MV-4-11 (cell line): ENCODE results near the gene ATP2B1.

Experiments used
- DNase-seq: peaks from one replicate; lab custom pipeline; 2025; lab: John Stamatoyannopoulos, UW

ATP2B1 gene

DNA sequence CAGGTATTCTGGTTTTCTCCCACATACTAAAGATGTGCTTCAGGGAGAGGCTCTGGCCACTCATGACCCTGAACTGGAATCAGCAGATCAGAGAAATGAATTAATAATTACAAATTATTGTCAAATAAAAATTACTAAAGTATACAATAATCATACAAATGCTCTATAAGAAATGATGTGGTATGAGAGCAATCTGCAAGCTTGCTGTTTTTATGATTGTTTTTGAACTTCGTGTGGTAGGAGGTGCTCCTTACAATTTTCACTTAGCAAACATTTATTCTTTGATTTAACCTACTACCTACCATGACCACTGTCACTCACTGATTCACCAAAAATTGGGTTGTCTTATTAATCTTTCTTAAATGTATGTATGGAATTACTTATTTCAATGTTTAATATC lies 16.2 kb downstream of the ATP2B1 start:
- no peak for DNase-seq

DNA sequence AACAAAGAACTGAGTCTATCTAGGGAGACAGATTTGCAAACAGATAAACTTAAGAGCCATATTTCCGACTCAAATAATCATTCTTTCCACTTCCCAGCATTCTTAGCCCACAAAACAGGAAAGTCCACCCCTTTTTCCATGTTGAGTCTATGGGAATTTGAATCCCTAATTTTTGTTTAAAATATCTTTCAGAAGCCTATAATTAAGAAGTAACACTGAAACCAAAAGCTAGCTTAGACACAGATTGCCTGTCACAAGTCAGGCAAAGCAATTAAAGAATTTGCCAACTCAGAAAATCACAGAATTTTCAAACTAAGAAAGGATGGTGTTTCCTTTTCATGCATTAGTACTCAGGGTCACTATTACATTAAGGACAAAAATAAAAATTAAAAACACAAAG lies 17.0 kb downstream of the ATP2B1 start:
- DNase-seq = no peak

DNA sequence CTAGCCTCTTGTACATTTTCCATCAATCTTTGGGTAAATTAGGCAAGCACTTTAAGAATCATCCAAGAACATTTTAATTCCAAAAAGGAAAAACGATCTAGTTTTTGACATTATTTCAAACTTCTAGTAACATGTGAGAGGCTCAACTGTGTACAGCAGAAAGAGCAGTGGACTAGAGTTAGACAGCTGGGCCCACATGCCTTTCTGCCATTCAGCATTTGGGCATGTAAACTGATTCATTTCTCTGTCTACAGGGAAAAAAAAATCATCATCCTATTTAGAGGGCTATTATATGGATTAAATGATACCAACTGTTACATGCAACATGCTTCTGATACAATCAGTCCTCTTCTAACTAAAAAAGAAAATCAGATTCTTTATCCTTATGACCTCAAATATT lies 17.7 kb downstream of the ATP2B1 start:
- no peak for DNase-seq

DNA sequence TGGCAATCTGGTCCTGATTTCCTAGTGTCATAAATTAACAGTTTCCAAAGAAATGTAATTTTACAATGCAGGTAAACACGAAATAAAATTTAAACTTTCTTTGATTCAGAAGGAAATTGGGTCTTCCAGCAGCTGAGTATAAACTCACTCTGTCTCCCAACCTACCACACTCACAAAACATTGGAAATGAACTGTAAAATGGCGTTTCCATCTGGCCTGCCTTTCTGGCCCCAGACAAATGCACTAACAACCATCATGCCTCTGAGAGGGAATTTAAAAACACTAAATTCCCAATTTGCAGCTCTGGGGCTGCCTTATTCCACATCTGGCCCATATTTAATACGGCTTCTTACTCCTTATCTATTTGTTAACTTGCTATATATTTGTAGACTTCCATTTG lies 19.3 kb downstream of the ATP2B1 start:
- no peak for DNase-seq

DNA sequence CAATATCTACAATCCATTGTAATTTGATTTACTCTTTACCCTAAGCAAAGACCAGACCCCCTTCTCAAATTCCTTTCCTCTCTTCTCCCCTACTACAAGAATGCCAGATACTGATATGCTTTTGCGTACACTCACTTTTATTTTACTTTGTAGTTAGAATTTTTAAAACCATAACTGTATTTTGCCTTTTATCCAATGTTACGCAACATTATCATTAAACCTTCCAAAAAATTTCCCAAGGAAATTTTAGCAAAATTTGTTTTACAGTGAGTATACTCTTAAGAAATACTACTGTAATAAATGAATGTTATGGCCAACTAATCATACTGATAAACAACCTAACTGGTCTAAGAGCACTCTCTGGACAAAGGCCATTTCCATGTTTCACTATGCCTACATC lies 22.3 kb downstream of the ATP2B1 start:
- no peak for DNase-seq

DNA sequence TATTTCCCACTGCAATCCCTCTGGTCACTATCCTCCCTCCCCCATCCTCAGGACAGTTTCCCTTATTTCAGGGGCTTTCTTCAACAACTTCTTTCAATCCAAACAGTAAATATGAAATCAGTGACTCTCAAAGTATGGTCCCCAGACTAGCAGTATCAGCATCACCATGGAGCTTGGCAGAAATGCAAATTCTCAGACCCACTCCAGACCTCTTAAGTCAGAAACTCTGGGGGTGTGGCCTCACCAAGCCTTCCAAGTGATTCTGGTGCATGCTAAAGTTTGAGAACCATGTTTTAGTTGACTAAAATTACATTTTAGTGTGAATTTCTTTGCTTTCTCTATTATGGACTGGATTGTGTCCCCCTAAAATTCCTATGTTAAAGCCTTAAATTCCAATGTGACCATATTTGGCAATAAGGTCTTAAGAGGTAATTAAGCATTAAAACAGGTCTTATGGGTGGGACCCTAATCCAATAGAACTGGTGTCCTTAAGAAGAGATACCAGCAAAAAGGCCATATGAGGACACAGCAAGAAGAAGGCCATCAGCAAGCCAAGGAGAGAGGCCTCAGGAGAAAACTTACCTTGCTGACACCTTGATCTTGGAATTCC lies 23.2 kb downstream of the ATP2B1 start:
- no peak for DNase-seq

DNA sequence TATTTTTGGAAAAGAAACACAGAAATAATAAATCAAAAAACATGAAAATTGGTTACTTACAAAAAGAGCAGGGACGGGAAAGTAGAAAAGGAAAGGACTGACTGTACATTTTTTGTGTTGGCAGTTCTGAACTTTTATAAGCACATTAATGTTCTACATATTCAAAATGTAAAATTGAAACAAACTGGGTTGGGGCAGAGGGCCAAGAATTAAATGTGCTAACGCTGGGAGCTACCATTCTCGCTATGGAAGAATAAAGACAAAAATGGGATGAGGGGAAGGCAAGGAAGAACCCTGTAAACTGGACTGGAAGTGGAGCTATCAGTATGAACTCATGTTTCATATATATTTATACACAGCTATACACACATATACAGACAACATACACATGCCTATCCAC lies 24.5 kb downstream of the ATP2B1 start:
- no peak for DNase-seq

DNA sequence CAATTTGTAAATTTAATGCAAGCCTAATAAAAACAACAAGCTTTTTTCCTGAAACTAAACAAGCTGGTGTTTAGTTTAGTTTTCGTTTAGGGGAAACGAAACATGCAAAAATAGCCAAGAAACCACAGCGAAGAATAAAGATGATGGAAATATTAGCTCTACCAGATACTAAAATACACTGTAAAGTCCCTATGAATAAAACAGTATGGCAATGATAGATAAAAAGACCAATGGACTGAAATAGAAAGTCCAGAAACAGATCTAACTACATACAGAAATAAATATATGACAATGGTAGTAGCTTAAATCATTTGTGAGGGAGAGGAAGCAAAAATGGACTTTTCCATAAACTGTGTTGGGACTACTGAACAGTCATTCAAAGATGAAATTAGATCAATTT lies 26.4 kb downstream of the ATP2B1 start:
- no peak for DNase-seq

DNA sequence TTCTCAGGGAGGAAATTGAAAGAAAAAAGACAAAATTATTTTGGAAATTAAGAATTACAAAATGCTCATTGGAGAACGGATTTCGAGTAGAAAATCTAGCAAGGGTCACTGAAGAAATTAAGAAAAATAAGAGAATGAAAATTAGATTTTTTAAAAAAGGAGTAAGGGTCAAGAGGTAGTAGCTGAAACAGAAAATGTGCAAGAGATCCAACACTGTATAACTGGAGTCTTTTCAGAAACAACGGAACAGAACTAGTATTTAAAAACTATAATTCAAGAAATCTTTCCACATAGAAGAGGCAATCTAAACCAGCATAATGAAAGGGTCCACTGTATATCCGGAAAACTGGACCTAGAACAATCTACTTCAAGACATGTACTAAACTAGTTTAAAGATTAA lies 28.2 kb downstream of the ATP2B1 start:
- no peak for DNase-seq

DNA sequence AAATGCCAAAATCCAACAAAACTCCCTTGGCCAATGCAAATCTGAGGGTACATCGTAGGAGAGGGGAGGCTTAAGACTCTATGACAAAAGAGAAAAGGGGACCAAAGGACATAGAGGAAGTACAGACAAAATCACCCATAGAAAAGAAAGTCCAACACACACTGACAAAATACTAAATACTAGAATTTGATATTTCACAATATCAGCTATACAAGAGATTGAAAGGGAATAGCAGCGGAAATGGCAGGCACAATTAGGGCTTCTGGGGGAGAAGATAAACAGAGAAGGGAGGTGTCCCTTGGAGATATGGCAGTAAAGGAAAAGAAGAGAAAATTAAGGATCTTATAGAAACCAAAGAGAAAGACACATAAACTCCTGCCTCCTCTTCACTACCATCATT lies 29.0 kb downstream of the ATP2B1 start:
- DNase-seq = no peak

DNA sequence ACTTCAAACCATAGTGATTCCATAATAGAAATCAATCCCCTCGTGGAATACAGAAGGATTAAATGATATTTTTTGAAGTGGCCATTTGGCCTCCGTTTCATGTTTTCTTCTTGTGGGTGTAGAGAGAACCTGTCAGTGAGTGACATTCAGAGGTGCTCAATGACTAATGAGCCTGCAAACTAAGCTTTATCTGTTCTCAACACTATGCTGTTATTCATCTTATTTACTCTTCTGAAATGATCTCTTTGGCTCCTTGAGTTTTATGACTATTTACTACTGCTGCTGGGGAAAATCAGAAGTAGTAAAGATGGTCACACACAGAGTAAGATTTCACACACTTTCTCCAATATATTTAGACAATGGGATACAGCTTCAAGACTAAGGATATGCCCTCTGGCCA lies 30.4 kb downstream of the ATP2B1 start:
- DNase-seq = no peak

DNA sequence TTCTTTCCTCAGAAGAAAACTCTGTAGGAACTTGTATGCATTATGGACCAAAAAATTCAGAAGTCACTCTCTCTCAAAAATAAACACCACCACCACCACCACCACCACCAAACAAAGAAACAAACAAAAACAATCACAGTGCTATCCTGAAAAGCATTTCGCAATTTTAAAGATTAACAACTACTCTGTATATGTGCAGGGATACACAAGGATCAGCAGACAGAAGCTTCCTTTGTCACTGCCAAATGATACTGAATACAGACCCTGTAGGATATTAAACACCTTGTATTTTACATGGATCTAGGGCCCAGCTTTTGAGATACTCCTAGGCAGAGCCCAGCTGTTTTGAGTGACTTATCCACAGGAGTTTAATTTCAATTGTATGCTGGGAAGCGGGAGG lies 31.7 kb downstream of the ATP2B1 start:
- no peak for DNase-seq

DNA sequence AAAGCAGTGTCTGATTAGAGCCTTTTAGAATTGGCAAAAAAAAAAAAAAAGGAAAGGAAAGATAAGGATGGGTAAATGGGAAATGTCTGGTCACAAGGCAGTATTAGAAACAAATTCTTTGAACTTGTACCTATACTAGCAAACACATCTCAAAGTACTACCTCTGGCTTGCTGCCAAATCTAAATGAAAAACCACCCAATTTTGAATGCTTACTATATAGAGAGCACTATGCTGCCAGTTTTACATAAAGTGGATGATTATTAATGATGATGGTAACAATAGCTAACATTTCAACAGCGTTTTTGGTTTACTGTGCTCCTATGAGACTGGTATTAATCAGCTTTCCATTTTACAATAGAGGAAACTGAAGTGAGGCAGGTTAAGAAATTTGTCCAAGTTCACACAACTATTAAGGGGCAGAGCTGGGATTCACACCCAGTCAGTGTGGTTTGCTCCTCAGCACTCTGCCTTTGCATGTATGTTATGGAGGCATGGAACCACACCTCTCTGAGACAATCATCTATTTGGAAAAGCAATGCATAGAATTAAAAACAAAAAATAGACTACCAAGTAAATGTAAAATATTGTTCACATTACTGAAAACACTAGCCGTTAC lies 34.2 kb downstream of the ATP2B1 start:
- DNase-seq = no peak

DNA sequence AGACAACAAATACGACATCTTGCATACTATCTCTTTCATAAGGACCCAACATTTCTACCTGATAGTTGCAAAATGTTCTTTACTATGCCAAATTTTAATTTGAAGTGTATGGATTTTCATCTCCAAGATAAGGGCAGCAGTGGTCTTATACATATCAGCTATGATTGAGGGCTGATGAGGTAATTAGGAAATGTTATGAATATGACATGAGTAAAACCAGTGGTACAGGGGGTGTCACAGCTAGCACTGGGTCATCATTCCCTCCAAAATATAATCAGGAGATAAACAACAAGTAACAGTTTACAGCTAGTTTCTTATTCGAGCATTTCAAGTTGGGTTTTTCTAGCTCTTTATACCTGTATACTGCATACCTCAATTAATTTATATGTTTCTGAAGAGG lies 35.0 kb downstream of the ATP2B1 start:
- no peak for DNase-seq

DNA sequence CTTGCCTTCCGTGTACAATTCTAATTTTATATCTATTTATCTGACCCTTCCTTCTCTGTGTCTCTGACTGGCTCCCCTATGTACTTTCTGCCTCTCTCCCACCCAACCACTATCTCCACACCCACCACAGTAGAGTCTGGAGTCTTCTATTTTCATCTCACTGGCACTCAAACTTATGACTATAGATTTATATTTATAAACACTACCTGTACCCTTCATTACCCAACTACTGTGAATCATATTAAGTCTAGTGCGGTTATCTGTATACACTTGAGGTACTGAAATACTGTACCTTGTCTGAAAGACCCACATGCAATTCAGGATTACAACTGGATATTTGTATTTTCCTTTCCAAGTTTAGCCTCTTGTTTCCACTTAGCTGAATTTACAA lies 36.1 kb downstream of the ATP2B1 start:
- no peak for DNase-seq

DNA sequence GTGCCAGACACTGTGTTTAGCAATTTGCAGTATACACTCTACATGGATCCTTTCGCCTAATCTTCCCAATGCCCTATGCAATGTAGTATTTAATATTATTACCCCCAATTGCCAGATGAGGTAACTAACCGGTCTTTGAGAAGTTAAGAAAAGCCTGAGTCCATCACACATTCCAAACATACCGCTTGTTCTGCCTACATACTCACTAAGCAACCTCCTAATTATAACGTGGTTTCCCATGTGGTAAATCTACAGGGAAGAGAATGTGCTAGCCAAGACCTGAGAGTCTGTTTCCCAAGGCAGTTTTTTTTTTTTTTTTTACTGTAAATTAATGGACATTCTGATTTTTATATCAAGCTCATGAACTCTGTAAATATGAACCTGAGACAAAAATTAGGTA lies 37.2 kb downstream of the ATP2B1 start:
- peak; percentile 13 for DNase-seq

DNA sequence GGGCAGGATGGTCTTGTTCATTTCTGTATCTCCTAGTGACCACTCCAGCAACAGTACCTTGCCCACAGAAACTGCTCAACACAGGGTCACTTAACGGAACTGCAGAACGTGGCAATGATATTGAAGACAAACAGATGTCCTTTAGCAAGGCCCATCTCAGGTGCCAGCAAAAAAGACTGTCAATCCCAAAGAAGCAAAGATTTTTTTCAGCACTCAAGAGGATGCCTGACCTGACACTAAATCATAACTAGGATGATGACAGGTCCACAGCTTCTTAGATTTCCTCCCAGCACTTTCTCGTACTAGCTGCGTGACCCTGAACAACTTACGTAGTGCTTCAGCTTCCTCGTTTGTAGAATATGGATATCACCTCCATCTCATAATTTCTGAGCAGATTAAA lies 39.4 kb downstream of the ATP2B1 start:
- no peak for DNase-seq

DNA sequence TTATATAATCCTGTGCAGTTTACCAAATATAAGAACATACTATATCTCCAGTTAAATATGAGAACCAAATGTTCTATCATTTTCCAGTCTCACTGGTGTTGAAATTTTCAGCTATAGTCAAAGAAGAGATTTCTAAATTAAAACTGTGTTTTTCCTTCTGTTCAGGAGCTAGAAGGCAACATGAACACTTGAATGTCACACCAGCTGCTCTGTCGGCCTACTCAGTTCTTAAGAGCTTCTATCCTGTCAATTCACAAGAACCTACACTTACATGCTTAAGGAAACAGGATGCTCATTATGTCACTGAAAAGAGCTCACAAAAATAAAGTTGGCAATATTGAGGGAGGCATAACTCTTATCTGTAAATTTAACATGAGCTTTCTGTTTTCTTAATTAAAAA lies 43.1 kb downstream of the ATP2B1 start:
- no peak for DNase-seq

DNA sequence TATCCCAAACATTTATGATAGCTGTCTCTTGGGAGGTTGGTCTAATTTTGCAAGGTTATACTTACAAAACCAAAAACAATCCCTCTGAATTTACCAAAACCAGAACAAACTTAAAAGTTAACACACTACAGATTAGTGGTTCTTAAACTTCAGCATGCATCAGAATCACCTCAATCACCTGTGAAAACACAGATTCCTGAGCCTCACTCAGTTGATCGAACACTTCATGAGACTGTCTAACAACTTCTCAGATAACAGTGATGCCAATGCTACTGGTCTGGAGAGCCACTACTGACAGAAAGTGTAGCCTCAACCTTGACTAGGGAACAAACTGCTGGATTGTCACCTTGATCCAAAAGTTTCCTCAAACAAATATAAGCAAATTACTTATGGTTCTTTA lies 44.2 kb downstream of the ATP2B1 start:
- DNase-seq = no peak

DNA sequence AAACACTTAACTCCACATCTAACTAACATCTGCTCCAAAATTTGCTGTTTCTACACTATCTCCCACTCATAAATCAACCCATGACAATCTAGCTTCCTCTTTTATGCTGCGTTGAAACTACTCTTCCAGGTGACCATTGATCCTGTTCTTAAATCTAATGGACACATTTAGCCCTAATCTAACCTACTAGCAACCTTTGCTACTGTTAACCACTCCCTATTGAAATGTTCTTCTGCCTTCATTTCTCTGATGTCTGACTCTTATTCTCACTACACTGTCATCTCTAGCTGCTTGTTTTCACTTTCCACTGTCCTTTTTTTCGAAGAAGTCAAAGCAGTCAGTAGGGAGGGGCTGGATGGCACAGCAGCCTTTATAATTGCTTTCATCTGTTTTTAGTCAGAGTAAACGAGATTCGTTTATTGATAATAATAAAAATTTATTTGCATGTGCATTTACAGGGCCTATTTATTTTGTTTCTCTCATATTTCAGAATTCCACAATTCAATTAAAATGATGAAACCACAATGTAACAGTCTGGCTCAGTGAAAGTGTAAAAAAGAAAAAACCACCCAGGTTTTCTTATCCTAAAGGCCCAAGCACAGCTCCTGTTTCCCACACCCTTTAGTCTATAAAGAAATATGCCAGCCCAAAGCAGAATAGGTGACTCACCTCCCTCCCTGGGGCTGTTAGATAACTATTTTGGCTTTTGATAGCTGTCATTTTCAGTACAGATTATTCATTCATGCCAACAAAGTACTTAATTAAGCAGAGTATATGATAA lies 44.9 kb downstream of the ATP2B1 start:
- DNase-seq = peak; percentile 80

DNA sequence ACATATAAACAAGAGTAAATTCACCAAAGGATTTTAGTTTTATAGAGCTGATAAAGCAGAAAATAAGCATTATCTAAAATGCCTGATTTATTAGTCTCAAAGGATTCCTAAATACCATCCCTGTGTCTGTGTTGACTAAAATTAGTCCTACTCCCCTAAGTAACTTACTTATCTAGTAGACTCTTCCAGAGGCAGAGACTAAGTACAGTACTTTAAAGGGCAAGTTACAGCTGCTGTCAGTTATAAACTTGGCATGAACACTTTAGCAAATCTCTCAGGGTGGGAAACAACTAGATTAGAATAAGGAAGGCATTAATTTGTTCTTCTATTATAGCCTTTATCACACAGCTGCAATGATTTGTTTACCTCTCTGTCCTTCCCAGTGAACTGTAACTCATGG lies 46.0 kb downstream of the ATP2B1 start:
- DNase-seq = no peak

DNA sequence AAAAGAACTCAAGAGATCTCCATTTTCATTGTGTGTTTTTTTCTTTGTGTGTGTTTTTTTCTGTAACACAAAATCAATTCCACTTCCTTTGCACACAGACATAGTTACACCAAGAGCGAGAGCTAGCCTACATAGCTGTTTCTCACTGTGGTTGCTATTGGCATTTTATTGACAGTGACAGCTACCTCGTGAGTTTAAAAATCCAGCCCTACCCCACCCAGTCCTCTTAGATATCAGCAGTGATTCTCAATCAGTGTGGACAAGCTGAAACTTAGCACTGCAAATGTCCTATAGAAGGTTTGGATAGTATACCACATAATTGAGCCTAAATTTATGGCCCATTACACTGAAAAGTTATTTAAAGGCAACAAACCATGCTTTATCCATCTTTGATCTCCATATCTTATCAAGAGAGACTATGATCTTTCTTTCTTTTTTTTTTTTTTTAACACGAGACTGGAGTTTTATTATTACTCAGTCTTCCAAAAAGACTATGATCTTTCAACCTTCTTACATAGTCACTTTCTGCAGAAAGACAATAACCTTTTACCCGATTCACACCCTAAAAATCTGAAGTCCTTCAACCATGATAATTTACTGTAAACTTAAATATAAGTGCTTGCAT lies 46.8 kb downstream of the ATP2B1 start:
- no peak for DNase-seq

DNA sequence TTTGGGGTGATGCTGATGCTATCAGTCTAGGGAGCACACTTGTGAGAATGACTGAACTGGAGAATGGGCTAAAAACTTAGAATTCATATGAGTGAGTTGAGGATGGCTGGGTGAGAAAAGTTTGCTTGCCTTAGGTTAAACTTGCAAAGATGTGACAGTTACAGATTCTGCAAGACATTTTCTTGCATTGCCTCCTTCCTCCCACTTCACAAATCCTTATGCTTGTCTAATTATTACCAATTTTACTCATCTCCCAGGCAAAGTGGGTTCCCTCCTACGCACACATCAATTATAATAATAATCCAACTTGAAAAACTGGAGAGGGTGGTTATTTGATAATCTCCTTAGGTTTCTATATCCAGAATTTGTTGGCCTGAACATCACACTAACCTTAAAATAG lies 50.9 kb downstream of the ATP2B1 start:
- DNase-seq = no peak
